HG03457 (cell line): ENCODE results near the gene ITPKC.
"Not testable (repeated sequence)": the region's sequence is repeated elsewhere in the genome, so short reads cannot be mapped to it uniquely, and the experiment has no call there.

Source experiments
- ATAC-seq: cut with Tn5 transposase; IDR thresholded peaks from one replicate; pipeline ENCODE4 v1.9.1; 2021; ENCODE audit warnings: moderate number of reproducible peaks; ENCODE audit not compliant: unreplicated experiment

Gene ITPKC

DNA sequence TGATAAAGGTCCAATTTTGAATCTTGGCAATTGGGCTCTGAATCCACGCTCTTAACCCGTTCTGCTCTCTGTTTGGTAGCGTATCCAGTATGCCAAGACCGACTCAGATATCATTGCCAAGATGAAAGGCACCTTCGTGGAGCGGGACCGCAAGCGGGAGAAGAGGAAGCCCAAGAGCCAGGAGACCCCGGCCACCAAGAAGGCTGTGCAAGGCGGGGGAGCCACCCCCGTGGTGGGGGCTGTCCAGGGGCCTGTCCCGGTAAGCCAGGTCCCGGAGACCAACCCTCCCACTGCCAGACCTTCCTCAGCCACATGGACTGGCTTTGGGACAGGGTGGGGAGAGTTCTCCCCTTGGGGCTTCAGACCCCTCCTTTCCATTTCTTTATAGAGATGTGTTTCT lies 42.4 kb downstream of the ITPKC start:
- ATAC-seq, result no peak

DNA sequence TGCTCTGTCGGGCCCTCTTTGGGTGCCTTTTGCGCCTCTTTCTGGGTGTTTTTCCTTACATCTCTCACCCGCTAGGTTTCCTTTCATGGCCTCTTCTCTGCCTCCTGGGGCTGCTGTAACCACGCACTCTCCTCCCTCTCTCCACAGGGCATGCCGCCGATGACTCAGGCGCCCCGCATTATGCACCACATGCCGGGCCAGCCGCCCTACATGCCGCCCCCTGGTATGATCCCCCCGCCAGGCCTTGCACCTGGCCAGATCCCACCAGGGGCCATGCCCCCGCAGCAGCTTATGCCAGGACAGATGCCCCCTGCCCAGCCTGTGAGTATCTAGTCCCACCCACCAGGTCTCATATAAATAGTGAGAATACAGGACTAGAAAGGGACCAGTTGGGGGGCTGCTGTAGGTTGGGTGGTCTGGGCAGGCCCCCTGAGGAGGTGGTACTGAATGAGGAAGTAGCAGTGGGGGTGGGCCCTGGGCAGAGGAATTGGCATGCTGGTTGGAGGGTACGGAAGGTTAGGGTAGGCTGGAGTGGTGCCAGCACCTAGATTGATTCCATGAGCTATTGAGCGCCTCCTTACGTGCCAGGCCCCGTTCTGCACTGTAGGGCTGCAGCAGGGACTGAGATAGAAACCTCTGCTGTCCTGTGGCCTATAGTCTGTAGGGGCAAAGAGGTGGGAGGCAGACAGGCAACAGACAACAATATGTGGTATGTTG lies 46.0 kb downstream of the ITPKC start:
- ATAC-seq, result no peak

DNA sequence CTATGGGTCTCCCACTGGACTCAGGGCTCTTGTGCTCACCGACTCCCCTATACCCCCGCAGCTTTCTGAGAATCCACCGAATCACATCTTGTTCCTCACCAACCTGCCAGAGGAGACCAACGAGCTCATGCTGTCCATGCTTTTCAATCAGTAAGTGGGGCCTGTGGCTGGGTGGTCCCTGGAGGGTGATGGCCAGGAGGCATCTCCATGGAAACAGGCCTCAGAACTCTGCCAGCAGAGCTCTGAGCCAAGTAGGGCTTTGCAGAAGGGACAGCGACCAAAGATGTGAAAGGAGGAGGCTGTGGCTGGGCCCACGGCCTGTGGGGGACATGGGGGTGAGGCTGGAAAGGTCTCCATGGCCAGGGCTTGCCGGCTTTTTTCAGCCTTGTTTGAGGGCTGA lies 46.6 kb downstream of the ITPKC start:
- no peak for ATAC-seq

DNA sequence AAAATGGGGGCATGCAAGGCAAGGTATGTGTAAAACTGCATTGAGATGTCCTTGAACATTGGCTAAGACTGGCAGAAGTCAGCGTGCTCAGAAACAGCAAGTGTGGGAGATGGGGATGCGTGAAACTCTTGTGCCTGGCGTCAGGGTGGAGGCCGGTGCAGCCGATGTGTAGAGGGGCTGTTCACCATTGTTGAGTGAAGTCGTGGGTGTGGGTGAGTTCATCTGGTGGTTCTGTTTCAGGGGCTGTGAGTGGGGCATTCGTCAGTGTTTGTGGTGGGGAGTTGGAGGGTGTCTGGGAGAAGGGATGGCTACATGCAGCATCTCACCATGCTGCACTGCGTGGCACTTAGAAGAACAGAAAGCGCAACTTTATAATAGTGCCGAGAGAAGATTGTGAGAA lies 47.1 kb downstream of the ITPKC start:
- no peak for ATAC-seq

DNA sequence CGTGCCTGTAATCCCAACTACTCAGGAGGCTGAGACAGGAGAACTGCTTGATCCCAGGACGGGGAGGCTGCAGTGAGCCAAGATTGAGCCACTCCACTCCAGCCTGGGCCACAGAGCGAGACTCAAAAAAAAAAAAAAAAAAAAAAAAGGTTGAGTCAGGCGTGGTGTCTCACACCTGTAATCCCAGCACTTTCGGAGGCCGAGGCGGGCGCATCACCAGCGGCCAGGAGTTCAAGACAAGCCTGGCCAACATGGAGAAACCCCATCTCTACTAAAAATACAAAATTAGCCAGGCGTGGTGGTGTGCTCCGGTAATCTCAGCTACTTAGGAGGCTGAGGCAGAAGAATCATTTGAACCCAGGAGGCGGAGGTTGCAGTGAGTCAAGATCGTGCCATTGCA lies 49.5 kb downstream of the ITPKC start:
- ATAC-seq, result not testable (repeated sequence)

DNA sequence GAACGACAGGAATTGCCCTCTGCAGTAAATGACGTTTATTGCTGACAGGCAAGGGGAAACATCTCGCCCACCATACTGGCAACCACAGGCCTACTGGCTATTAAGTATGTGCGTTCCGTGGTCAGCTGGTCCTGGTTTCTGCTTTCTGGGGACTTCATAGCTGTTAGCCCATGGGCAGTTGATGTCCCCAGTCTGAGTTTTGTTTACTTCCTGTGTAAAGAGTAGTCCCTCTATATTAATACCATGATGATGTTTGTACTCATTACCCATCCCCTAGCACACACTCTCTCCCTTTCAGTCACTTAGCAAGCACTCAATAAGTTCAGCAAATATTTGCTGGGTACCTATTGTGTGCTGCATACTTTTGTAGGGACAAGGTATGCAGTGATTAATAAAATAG lies 52.0 kb downstream of the ITPKC start:
- no peak for ATAC-seq

DNA sequence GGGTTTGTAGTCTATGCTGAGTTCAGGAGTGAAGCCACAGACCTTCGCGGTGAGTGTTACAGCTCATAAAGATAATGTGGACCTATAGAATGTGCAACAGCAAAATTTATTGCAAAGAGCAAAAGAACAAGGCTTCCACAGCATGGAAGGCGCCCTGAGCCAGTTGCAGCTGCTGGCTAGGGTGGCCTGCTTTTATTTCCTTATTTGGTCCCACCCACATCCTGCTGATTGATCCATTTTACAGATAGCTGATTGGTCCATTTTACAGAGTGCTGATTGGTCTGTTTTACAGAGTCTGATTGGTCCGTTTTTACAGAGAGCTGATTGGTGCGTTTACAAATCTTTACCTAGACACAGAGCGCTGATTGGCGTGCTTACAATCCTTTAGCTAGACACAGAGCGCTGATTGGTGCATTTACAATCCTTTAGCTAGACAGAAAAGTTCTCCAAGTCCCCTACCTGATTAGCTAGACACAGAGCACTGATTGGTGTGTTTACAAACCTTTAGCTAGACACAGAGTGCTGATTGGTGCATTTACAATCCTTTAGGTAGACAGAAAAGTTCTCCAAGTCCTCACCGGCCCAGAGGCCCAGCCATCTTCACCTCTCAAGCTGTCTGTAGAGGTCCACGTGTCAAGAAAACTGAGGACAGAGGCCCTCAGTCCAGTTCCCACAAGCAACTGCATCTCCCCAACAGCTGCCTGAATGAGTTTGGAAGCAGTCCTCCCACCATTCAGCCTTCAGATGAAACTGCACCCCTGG lies 54.4 kb downstream of the ITPKC start:
- ATAC-seq, result not testable (repeated sequence)

DNA sequence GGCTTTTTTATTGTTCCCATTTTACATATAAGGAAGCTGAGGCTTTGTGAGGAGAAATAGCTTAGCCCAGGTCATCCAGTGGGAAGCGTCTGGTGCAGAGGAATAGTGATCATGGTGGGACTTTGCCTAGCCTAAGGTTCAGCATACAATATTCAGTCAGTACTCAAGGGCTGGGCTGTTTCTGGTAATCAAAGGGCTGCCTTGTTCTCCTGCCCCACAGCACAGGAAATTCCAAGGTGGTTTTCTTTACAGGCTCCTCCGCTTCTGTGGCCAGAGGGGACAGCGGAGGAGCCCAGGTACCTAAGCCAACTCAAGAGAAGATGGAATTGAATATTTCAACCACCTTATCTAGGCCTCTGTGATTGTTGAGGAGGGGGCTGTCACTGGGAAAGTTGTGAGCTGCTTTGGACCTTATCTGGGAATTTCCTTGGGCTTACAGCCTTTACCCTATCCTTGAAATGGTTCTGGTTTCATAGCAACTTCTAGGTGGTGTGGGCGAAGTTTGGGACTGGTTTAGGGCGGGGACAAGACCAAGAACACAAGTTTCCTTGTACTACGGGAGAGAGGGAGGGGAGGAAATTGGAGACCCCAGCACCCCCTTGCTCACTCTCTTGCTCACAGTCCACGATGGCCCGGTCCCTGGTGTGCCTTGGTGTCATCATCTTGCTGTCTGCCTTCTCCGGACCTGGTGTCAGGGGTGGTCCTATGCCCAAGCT lies 58.2 kb downstream of the ITPKC start, which contains the start of gene MIA:
TSS of gene MIA (plus strand) at position 606 of the 716 bp plus-strand sequence. CDS start at position 628, 22 bp downstream.
- ATAC-seq, result no peak

DNA sequence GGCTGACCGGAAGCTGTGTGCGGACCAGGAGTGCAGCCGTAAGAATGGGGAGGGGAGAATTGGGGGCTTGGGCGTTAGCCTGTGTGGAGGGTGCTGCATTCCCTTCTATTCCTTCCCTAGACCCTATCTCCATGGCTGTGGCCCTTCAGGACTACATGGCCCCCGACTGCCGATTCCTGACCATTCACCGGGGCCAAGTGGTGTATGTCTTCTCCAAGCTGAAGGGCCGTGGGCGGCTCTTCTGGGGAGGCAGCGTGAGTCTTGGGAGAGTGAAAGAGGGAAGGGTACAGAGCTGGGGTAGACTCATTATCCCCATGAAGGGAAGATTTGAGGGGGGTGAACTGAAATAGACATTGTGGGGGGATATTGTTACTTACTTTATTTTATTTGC lies 58.7 kb downstream of the ITPKC start:
- ATAC-seq, result no peak

DNA sequence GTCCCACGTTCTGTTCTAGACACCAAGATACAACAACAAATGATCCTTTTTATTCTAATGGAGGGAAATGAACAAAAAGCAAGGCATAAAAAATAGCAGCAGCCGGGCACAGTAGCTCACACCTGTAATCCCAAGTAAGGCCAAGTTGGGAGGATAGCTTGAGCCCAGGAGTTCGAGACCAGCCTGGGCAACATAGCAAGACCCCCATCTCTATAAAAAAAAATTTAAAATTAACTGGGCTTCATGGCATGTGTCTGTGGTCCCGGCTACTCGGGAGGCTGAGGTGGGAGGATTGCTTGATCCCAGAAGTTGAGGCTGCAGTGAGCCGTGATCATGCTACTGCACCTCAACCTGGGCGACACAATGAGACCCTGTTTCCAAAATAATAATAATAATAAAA lies 59.5 kb downstream of the ITPKC start:
- no peak for ATAC-seq

DNA sequence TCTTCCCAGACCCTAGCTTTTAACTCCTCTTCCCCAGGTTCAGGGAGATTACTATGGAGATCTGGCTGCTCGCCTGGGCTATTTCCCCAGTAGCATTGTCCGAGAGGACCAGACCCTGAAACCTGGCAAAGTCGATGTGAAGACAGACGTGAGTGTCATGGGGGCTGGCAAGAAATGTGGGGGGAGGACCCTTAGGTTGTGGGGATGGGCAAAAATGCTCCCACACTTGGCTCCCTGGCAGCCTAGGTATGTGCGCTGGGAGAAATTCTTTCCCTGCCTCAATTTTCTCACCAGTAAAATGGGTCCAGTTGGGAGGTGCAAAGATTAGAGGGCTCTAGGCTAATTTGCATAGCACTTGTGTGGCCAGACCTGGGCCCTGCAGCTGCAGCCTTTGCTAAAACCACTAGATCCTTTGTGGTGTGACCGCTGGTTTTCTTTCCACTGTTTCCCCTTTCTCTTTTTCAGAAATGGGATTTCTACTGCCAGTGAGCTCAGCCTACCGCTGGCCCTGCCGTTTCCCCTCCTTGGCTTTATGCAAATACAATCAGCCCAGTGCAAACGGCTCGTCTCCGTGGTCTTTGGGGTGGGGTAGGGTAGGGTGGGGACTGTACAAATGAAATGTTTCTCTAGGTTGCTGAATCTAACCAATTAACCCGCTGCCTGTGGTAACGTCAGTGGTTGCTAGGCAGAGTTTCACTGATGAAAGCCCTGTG lies 60.2 kb downstream of the ITPKC start:
- ATAC-seq, result peak; percentile 59

DNA sequence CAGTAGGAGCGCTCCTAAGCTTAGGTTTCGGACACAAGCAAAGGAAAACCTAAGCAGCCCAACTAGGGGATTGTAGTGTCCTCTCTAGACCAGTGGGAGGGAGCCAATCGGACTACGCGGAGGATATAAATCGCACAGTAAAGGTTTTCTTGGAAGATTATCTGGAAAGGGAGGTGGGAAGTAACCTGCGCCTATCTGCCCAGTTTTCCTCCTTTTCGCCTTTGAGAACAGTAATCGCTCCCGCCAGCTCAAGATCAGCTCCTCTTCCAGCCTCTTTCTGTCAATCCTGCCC lies 60.7 kb downstream of the ITPKC start:
- ATAC-seq, result no peak

DNA sequence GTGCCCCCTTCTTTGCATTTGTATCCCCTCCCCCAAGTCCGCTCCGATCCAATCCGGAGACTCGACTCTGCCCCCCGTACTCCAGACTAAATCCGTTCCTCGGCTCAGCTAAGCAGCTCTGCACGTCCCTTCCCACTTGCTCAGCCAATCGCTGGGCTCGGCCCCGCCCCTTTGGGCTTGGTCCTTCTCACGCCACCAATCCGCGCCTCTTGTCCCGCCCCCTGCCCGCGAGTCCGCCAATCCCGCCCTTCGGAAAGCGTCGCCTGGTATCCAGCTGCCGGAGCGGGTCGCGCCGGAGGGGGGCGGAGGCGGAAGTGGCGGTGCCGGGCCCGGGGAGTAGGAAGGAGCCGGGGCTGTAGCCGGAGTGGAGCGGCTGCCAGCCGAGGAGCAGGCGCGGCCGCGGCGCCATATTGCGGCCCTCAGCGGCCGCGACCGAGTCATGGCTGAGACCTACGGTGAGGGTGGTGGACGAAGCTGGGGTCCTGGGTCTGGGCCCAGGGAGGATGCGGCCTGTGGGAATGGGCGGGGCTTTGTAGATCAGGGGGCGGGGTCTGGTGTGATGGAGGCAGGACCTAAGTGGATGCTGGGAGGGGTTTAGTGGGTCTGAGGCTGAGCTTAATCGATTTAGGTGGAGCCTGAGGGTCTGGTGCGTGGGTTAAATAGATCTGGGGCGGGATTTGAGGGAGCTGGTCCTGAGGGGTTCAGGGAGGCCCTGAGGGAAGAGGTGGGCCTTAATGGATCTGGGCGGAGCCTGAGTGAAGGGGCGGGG lies 61.2 kb downstream of the ITPKC start, which contains the start of gene RAB4B:
TSS of gene RAB4B (plus strand) at position 311 of the 769 bp plus-strand sequence. CDS start at position 440, 129 bp downstream.
- ATAC-seq, result peak; percentile 41

DNA sequence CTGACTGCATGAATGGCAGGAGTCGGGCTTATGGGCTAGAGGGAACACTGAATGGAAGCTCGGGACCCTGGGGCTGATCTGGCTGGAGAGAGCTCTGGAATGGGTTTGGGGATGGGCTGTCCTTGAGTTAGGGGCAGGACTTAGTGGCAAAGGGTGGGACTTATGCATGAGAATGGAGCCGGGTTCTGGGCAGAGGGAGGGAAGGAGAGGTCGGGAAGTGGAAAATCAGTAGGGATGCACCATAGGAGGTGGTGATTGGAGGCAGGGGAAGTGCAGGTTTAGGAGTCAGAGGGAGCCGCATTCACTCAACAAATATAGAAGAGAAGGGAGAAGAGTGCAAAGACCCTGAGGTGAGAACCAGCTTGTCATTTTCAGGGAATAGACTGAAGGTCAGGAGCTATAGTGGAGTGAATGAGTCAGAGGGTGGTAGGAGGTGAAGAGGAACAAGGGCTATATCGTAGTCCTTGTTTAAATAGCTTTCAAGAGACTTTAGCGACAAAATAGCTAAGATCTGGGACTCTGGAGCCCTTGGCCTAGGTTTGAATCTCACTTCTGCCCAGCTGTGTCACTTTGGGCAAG lies 61.9 kb downstream of the ITPKC start:
- no peak for ATAC-seq

DNA sequence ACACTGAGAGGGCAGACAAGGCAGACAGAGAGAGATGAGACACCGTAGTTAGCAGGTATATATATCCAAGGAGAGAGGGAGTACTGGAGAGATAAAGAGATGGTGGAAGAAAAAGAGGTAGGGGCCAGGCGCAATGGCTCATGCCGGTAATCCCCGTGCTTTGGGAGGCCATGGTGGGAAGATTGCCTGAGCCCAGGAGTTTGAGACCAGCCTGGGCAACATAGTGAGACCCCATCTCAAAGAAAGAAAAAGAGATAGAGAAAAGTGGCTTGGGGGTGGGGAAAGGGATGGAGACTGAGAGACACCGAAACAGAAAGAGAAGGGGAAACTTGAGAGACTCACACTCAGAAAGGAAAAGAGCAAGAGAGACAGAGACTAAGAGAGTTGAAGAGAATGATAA lies 63.7 kb downstream of the ITPKC start:
- no peak for ATAC-seq

DNA sequence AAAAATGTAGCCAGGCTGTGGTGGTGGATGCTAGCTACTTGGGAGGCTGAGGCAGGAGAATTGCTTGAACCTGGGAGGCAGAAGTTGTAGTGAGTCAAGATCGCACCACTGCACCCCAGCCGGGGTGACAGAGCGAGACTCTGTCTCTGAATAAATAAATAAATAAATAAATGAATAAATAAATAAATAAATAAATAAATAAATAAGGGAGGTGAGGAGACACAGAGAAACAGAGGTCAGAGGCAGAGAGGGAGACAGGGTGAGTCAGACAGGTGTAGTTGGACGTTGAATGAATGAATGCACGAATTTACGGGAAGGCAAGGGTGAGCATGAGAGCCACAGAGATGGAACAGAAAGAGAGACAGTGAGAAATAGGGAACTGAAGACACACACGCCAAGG lies 64.2 kb downstream of the ITPKC start:
- no peak for ATAC-seq

DNA sequence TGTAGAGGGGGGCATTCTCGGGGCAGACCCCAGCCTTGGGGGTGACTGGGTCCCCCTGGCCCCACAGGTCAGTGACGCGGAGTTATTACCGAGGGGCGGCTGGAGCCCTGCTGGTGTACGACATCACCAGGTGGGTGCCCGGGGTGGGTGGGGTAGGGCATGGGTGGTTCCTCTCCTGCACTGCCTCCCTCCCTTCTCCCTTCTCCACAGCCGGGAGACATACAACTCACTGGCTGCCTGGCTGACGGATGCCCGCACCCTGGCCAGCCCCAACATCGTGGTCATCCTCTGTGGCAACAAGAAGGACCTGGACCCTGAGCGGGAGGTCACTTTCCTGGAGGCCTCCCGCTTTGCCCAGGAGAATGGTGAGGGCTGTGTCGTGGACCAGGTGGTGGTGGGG lies 66.8 kb downstream of the ITPKC start:
- ATAC-seq, result no peak

DNA sequence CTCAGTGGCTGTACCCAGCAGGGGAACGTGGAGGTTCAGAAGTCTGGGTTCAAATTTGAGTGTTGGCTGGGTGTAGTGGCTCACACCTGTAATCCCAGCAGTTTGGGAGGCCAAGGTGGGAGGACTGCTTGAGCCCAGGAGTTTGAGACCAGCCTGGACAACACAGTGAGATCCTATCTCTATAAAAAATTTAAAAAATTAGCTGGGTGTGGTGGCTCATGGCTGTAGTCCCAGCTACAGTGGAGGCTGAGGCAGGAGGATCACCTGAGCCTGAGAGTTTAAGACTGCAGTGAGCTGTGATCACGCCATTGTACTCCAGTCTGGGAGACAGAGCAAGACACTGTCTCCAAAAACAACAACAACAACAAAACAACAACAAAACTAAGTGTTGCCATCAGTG lies 67.2 kb downstream of the ITPKC start:
- not testable (repeated sequence) for ATAC-seq

DNA sequence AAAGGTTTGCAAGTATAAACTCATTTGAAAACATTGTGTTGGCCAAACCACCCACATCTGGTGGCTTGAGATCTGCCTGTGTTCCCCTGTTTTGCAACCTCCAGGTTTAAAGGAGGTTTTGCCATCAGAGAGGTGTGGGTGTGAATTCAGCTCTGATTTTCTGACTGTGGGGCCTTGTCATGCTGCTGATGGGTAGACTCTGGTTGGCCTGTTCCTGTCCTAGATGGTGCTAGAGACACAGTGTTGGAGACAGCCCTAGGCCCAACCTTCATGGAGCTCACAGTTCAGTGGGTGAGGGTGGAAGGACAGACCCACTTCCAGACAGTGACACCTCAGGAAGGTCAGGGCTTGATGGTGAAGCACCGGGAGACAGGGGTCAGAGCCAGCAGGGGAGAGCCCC lies 68.6 kb downstream of the ITPKC start:
- no peak for ATAC-seq
